HG03575 (cell line): ENCODE results near the gene CYB5D1.

Experiments
- ATAC-seq: cut with Tn5 transposase; IDR thresholded peaks from one replicate; pipeline ENCODE4 v1.9.1; 2021; ENCODE audit not compliant: unreplicated experiment, insufficient number of reproducible peaks, low FRiP score; ENCODE audit errors: extremely low read depth

CYB5D1 gene

DNA sequence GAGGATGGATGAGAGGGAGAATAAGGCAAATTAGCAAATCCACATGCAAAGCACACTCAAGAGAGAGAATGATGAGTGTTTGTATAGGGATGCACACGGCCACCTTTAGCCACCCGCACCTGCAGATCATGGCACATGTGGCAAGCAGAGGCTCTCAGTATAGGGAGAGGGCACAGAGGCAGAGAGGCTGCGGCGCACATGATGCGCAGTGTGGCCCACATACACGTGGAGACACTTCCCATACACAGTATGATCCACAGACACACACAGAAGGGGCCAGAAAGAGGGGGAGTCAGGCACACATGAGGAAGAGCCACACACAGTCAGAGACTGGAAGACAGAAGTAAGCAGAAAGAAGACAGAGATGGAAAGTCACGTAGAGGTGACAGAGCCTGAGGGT lies 24.3 kb downstream of the CYB5D1 start:
- ATAC-seq, result no peak

DNA sequence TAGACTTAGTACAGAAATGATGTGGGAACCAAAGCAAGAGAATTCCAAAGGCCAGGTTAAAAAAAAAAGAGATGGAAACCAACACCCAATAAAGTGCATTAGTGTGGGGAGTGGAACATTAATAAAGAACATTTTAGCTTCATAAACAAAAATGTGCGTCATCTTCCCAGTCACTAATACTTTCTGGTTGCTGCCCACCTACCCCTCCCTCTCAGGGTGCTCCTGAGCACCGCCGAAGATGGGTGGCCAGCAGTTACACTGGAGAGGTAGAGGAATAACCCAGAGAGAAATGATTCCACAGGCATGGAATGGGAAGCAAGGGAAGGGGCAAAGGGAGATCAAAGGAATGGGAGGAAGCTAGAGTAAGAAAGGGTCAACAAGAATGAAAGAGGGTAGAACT lies 24.8 kb downstream of the CYB5D1 start:
- no peak for ATAC-seq

DNA sequence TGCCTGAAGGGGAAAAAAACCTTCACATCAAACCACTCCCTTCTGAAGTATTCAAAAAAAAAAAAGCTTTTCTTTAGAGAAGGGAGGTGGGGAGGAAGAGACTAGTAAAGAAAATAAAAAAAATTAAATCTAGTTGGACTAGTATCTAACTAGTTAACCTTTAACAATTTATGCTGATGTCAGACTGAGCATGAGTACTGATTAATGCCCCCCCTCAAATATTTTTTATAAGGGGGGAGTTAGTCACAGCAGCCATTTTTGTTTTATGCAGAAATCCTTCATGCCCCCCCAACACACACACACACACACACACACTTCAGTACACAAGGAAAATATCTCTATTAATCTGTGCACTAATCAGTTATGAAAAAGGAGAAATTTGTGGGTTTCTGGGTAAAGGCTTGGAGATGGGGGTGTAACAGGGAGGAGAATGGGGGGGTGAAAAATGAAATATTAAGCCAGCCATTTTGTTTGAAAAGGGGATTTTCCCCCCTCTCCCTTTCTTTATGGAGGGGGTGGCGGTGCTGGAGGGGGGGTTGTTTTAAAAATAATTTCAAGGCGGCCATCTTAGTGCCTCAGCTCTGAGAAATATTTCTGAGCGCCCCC lies 26.1 kb downstream of the CYB5D1 start:
- ATAC-seq, result no peak

DNA sequence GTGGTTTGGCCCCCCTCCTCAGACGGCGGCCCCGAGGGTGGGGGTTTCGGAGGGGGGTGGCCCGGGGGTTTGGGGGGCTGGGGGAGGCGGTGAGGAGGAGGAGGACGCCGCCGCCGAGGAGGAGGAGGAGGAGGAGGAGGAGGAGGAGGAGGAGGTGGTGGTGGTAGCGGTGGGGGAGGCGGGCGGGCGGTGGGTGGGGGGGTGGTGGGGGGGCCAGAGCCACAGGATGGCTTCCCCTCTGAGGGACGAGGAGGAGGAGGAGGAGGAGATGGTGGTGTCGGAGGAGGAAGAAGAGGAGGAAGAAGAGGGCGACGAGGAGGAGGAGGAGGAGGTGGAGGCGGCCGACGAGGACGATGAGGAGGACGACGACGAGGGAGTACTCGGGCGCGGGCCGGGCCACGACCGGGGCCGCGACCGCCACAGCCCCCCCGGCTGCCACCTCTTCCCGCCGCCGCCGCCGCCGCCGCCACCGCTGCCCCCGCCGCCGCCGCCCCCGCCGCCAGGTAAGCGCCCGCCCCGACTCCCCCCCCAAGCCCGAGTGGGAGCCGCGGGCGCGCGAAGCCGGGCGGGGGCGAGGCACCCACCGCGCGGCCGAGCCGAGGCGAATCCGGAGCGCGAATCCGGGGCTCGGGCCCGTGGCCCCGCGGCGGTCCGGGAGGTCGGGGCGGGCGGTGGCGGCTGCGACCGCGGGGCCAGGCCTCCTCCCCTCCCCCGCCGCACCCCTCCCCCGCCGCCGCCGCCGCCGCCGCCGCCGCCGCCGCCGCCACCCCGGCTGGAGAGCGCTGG lies 27.0 kb downstream of the CYB5D1 start:
- no peak for ATAC-seq

DNA sequence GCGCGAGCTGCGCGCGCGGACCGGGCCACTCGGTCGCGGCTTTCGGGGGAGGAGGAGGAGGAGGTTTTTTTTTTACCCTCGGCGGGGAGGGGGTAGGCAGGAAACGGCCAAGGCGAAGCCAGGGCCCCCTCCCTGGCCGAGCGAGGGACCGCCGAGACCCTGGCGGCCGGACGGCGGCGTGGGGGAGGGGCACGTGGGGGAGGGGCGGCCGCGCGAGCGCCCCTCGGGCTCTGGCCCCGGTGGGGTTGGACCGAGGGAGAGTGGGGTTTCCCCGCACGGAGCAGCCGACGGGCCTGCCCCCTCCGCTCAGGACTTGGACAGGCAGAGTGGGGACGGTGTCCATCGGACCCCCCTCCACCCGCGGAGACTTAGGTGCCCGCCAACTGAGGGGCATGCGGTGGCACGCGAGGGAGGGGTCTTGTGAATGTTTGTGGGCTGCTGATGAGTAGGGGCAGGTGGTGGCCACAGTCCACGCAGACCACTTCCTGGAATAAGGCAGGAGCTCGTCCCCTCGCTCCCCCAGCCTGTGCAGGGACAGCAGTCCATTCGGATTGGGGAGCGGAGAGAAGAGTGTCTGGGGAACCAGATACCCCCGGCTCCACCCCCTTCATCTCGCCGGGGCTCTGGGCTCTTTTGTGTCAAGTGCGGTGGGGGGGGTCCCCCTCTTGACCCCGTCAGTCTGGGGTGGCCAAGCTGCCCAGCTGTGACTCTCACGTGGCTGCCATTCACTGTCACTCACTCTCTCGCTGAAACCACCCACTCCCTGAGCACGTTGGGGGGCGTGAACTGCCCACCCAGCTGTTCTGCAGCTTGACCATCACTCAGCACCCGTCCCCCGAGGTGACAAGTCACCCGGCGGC lies 27.8 kb downstream of the CYB5D1 start:
- ATAC-seq, result no peak

DNA sequence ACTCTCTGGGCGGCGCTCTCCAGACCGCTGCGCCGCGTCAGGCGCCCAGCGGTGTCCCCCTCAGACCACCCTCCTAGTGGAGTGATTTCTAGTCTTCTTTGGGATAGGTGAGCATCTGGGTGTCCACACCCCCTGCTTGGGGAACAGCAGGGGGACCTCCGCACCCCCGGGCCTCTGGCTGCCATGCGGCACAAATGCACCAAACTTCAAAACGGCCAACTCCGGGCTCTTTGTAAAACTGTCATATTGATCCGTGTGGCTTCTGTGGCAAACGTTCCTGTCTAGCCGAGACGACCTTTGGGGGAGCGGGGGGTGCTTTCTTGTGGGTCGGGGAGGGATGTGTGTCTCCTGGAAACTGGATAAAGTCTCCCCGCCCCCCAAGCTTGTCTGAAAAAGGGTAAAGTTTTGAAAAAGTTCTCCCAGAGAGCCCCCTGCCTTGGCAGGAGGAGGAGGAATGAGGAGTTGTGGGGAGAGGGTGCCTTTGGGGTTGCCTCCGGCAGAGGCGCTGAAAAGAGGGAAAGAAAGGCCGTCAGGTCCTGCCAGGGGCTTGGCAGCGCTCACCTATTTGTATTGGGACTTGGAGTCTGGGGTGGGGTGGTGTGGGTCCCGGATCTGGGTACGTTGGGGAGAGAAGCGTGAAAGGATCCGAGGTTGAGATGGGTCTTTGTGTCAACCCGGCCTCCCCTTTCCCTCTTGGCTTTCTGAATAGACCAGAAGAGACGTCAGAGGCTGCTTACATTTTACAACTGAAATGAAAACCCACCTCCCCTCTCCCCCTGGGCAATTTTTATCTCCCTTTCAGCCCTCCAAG lies 28.6 kb downstream of the CYB5D1 start:
- ATAC-seq, result no peak

DNA sequence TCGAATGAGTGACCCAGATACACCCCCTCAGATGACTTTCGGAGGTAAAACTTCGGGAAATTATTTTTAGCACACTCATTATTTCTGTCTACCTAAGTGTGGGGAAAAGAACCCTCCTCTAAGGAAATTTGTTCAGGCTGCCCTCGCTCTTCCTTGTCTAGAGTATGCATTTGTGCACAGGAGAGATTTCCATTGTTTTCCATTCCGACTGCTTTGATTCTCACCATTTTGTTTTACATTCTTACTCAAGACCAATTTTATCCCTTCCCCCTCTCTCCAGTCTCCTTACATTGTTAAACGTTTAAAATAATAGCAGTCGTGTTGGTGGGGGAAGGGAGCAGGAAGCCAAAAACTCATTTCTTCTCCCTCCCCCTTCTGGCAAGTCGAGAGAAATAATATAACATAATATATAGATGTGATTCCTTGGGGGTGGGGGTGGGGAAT lies 29.3 kb downstream of the CYB5D1 start:
- ATAC-seq, result no peak

DNA sequence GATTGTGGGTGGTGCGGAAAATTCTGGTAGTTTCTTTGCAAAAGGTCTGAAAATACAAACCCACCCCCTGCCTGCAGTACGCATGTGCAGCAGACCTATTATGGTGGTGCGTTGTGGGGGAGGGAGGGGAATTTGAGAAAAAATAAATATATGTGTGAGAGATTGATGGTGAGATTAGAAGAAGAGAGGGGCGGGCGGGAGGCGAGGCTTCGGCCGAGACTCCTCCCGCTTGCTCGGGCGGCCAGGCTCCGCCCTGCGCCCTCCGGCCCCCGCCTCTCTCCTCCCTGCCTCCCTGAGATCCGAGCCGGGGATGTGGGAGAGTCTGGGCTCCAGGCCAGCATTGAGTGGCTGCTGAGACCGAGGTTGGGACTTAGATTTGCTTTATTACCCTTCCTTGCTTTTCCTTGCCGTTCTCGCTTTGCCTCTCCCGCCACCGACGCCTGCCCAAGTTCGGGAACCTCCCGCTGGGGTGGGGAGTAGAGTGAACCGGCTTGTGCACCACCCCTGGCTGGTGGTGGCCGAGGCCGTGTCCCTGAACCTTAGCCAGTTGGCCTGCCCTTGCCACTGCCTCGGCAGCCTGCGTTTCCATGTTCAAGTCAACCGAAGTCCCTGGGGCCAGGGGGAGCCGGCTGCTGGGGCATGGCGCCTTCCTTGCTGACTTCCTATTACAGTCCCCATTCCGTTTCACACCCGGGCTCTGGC lies 29.8 kb downstream of the CYB5D1 start:
- no peak for ATAC-seq

DNA sequence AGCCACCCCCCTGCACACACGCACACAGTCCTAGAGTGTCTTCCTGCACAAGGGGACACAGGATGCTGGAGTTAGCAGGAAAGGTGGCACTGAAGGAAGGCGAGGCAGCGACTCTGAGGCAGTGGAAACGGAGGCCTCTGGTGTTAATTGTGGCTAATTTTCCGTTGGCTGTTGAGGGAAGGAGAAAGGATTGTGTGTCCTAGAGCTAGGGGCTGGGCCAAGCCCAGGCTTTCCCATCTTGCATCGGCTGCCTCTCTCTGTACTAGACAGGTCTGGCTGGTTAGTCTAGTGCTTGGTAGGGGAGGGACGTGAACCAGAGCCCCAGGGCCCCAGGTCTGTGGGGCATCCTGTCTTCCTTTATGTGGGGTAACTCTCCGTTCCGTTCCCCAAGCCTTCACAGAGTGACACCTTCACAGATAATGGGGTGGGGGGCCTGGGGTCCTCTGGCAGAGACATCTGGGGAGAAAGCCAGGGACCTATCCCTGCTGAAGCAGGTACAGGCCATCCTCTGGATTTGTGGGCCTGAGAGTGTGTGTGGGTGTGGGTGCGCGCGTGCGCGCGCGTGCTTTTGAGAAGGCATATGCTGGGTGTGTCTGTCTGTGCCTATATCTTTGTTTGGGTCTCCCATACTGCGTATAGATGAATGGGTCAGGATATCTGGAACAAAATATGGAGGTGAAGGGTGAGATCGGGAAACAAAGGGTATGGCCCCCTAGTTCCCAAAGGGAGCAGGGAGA lies 30.5 kb downstream of the CYB5D1 start, which contains the start of gene CHD3:
Gene CHD3, plus strand, starts transcription at position 606 of the 737 bp plus-strand sequence. CDS start 212 bp downstream, outside the sequence.
- ATAC-seq, result no peak

DNA sequence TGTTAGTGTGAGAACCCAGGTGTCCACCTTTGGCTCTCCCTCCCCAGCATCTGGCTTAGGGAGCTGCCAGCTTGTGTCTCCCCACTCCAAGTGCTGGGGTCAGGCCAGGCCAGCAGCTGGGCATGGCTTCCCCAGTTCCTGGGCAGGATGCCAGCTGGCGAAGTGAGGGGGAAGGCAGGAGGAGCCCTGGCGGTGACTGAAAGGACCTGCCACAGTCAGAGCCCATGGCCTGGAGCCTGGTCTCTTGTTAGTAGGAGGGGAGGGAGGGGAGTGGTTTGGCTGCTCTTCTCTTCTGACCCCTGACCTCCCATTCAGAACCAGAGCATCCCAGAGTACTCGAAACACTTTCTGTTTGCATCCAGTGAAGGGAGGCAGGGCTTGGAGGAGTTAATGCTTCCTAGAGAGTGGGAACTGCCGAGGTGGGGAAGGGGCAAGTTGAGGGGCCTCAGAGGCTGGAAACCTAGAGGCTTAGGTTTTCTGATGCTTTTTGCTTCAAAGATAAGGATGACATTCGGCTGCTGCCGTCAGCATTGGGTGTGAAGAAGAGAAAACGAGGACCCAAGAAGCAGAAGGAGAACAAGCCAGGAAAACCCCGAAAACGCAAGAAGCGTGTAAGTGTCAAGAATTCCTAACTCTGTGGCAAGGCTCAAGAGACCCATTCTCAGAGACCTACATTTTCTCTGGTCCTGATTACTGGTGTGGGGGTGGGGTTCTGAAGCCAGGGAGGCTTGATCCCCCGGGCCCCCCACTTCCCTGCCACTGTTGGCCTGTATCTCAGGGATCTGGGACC lies 31.6 kb downstream of the CYB5D1 start:
- no peak for ATAC-seq

DNA sequence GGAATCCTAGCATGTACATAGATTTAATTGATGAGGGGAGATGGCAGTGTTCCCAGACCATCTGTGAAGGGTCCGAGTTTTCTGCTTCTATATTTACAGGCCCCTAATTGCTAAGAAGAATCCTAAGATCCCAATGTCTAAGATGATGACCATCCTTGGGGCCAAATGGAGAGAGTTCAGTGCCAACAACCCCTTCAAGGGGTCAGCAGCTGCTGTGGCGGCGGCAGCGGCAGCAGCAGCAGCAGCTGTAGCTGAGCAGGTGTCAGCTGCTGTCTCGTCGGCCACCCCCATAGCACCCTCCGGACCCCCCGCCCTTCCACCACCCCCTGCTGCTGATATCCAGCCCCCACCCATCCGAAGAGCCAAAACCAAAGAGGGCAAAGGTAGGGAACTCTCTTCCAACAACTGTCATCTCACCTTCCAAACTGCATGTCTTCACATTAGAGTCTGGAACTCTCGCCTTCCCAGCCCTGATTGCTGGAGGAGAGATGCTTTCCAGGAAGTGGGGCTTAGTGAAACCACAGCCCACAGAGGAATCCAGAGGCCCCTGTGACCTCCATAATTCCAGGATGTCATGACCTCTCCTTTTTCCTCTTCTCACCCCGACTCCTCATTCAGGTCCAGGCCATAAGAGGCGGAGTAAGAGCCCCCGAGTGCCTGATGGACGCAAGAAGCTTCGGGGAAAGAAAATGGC lies 35.5 kb downstream of the CYB5D1 start:
- ATAC-seq, result no peak

DNA sequence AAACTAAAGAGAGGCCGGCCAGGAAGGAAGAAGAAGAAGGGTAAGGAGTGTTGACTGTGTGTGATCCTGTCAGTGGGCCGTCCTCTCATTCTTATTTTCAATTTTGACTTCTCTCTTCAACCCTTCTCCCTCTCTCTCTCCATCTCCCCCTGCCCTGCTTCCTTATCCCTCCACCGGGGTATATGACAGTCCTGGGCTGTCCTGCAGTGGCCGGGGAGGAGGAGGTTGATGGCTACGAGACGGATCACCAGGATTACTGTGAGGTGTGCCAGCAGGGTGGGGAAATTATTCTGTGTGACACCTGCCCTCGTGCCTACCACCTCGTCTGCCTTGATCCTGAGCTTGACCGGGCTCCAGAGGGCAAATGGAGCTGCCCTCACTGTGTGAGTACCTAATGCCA lies 36.4 kb downstream of the CYB5D1 start:
- ATAC-seq, result no peak

DNA sequence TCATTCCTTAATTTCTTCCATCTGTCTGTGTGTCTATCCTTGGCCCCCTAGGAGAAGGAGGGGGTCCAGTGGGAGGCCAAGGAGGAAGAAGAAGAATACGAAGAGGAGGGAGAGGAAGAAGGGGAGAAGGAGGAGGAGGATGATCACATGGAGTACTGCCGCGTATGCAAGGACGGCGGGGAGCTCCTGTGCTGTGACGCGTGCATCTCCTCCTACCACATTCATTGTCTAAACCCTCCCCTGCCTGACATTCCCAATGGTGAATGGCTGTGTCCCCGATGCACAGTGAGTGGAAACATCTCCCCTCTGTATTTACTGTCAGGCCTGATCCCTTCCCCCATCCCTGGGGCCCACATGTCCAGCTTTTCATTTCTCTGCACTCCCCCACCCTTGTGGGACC lies 37.1 kb downstream of the CYB5D1 start:
- ATAC-seq, result no peak

DNA sequence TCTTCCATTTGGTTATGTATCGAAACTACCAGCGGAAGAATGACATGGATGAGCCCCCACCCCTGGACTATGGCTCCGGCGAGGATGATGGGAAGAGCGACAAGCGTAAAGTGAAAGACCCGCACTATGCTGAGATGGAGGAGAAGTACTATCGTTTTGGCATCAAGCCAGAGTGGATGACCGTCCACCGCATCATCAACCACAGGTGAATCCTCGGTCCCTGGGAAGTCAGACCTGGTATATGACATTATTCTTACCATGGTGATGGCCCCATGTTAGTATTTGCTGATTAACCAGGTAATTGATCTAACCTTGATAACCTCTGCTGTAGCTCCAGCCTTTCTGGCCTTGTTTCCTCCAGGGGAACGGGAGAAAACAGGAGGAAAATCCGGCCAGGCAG lies 39.3 kb downstream of the CYB5D1 start:
- no peak for ATAC-seq

DNA sequence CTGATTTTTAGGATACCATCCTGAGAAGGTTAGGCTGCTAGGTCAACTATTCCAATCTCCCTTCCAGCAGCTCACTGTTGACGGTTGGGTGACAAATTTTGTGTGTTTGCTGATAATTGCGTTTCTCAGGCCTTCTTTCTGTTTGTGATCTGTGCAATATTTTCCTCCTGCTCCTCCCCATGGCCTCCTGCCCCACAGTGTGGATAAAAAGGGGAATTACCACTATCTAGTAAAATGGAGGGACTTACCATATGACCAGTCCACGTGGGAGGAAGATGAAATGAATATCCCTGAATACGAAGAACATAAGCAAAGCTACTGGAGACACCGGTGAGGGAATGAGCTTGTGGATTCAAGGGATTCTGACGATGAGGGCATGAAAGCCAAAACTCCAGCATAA lies 40.0 kb downstream of the CYB5D1 start:
- ATAC-seq, result no peak
